Cardiac septum (tissue), 1 donor: ENCODE measurements around the gene CCER1. TPM values are rescaled to one million over a fixed set of nuclear protein-coding genes. Genes with fewer than 3 reads are reported as not detected.

ENCODE experiments used
- DNase-seq: peaks from one replicate; pipeline ENCODE4 v3.0.0-alpha.2; 2020; ENCODE audit warnings: low spot score
- intact Hi-C: fragments of 100-400 bp; cut with DNase I; formaldehyde crosslinking; loops from one replicate; pipeline ENCODE4 v1.14.0; 2022
- total RNA-seq: library from RNA; stranded (reverse); fragmentation: NEBNext Ultra II Directional; extraction: Animal tissue kit (Norgen Biotek cat#: 25700); gene quantifications from one replicate; pipeline ENCODE4 v1.2.1, GENCODE V29; 2021
- donor health status: DM: no; HTN: no; CAD: no.

CCER1 gene
- total RNA-seq, 1 donor from 2014 or later: not detected

DNA sequence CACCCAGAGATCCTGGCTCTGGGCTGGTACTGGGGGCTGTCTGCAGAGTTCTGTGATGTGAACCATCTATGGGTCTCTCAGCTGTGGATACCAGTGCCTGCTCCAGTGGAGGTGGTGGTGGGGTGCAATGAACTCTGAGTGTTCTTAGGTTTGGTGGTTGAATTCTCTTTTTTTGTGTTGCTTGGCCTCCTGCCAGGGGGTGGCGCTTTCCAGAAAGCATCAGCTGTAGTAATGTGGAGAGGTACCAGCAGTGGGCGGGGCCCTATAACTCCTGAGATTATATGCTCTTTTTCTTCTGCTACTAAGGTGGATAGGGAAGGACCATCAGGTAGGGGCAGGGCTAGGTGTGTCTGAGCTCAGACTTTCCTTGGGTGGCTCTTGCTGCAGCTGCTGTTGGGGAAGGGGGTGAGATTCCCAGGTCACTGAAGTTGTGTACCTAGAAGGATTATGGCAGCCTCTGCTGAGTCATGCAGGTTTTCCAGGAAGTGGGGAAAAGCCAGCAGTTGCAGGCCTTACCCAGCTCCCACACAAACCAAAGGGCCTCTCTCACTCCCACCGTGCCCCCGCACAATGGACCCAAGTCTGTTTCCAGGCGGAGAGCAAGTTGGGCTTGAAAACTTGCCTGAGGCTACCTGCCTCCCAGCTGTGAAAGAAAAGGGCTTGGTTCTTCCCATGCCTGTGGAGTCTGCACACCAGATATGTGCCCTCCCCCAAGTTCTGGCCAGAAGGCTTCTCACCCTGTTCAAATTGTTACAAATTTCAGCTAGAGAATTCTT, 18.6 kb downstream of the CCER1 start:
- intact Hi-C loops: no loop called here

DNA sequence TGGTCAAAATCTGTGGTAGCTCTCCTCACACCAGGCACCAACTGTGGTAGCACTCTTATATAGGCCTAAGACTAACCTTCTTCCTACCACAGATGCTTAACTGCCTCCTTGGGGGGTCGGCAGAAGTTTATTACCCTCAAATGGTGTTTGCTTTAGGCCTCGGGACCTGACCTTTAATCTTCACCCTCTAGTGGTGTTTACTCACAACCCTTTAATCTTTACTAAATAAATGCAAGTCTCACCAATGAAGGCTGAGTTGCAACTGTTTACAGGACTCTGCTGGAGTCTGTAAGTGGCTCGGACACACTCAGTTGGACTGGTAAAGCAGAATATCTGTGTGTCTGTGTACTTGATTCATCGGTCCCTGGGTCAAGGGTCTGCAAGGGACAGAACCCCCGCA, 29.4 kb downstream of the CCER1 start:
- DNase-seq: no peak
- intact Hi-C loops: no loop called here

More for the DNA sequence above, 18.6 kb downstream of the CCER1 start:
- DNase-seq: no peak

DNA sequence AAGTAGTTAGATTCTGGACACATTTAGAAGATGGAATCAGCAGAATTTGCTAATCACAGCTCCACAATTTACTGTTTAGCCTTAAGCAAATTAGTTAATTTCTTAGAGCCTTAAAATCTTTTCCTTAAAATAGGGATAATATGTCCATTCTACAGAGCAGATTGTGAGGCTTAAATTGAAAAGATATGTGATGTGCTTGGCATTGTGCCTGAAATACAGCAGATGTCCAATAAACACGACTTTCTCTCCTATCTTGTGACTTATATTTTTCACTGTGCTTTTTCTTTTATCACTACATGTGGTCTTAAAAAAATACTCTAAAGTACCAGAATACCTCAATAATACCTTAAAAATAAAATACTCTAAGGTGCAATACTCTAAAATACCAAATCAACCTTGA, 30.6 kb downstream of the CCER1 start:
- DNase-seq: no peak
- intact Hi-C loops: no loop called here

DNA sequence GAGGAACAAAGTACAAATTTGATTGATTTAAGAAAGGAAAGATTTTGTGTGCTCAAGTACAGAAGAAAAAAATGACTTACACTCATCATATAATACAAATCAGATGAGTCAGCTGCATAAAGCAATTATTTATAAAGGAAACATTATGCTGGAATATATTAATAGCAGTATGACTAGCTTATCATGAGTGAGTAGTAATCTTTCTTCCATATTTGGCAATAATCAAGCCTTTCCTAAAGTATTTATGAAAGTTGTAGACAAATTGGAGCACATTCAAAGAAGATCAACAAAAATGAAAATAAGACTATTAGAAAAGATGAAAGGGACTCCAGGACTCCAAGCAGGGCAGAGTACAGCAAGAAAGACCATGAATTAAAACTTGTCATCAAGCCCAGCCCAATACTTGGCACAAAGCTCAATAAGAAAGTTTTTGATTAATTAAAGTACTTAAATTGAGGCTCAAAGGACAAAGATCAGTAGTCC, 32.8 kb downstream of the CCER1 start:
- intact Hi-C loops: no loop called here
- no peak for DNase-seq

DNA sequence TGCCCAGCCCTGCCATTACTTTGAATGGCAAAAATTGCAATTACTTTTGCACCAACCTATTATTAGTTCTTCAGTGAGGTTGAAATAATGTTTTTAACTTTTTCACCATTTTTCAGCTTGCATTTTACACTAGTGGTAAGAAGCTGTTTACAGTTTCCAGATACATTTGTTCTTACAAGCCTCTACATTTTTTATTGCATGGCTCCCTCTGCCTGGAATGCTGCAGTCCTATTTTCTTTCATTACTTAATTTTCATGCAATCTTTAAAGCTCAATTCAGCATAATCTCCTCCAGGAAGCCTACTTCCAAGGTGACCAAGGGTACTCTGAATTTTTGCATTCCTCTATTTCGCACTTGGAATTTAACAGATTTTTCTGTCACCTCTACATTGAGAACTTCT, 33.4 kb downstream of the CCER1 start:
- intact Hi-C loops: no loop called here
- no peak for DNase-seq

DNA sequence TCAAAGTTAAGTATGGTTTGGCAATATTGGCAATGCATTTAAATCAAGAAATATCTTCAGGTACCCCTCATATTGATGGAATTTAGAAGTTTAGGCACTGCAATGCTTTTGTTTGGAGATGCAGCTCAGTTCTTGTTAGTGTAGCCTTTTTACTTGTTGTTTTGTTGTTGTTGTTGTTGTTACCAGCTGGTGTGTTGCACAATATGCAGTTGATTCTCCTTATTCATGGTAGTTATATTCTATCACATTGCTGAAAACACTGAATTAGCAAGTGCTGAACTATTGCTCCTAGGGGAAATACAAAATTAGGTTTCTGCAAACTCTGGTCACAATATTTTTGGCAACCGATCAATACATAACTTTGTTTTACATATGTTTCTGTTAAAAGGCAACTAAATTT, 34.8 kb downstream of the CCER1 start:
- no peak for DNase-seq
- intact Hi-C loops: no loop called here

DNA sequence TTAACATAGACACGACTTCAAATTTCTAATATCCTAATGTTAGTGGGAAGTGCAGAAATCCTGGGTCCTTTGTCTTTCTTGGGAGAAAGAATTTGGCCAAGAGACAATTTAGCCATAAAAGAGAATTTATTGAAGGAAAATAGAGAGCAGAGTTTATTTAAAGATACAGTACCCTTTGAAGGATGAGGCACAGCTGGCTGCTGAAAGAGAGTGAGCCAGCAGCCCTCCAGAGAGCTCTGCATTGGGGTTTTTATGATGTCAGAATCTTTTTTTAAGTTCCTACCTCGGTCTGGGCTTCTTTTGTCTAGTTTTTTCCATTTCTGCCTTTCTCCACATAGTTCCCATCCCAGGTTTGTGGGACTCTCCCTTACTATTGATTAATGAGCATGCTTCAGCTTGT, 37.5 kb downstream of the CCER1 start:
- intact Hi-C loops: no loop called here
- no peak for DNase-seq

DNA sequence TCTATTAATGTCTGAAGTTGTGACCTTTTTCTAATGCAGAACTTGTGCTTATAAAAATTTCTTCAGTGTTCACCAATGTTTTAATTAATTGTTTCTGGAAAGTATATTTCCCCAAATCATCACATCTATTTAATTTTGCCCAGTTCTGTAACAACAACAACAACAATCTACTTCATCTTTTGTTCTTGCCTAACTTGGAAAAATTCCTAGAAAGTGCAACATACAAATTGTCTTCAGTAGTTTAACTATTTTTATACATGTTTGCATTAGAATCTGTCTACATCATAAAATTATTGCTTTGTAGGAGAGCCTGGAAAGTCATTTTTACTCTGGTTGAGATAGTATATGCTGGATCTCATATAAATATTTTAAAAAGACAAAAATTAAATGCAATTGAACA, 38.5 kb downstream of the CCER1 start:
- intact Hi-C loops: no loop called here
- DNase-seq: no peak

DNA sequence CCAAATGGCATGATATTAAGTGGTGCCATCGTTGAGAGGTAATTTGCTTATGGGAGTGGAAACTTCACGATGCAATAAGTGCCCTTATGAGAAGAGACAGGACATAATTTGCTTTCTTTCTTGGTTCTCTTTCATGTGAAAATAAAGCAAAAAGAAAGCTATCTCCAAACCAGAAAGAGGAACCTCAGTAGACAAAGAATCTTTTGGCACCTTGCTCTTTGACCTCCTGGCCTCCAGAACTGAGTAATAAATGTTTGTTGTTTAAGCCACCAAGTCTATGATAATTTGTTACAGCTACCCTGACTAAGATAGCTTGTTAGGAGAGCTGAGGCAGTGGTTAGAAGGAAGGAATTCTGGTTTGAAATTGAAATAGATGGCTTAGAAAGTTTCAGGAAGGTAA, 39.6 kb downstream of the CCER1 start:
- intact Hi-C loops: no loop called here

DNA sequence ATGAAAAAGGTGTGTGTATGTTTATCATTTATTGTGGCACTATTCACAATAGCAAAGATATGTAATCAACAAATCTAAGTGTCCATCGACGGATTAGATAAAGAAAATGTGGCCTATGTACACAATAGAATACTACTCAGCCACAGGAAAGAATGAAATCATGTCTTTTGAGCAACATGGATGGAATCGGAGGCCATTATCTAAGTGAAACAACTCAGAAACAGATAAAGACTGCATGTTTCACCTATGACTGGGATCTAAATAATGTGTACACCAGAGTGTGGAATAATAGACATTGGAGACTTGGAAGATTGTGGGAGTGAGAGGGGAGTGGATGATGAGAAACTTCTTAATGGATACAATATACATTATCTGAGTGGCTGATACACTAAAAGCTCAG, 44.0 kb downstream of the CCER1 start:
- intact Hi-C loops: no loop called here
- DNase-seq: no peak

More for the DNA sequence above, 39.6 kb downstream of the CCER1 start:
- no peak for DNase-seq

DNA sequence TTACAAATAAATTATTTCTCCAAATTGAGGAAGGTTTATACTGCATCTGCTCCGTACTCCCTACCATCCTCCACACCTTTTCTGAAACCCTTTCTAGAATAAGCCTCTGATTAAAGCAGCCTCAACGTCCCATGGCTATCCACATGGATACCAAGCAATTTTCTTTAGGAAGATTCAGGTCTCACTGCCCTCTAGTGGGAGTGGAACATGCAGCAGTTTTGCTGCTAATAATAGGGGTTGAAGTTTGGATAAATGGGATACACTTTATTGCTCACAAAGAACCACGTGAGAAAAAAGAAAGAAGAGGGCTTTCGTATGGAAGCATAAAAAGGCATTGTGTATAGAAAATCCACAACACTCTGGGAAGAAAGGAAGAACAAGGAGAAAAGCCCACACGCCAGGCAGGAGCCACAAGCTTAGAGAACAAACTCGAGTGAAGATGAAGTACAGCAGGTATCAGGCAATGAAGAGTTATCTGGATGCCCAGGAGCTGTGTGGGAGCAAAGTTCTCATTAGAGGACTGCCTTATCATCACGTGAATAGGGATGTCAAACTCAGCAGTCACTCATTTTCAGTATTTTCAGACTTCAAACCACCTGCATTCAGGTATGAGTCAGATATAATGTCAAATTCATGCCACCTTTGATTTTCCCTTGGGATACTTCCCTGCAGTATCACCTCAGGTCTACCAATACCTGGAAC, 45.8 kb downstream of the CCER1 start:
- DNase-seq: no peak
- intact Hi-C loops: no loop called here

DNA sequence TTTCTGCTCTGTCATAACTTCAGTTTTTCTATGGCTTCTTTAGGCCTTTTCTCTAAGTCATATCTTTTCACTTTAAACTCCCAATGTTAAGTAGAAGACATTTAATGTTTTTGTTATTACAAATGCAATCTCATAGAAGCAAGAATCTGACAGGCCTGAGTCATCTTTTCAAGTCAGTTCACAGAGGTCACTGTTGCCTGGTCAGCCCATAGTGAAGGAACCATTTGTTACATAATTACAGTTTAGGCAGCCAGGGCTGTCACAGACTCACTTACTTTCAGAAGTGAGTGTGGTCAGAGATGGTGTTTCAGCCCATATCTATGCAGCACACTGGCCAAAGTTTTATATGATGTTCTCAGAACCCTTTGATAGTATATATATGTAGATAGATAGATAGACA, 46.5 kb downstream of the CCER1 start:
- intact Hi-C loops: no loop called here
- DNase-seq: no peak

DNA sequence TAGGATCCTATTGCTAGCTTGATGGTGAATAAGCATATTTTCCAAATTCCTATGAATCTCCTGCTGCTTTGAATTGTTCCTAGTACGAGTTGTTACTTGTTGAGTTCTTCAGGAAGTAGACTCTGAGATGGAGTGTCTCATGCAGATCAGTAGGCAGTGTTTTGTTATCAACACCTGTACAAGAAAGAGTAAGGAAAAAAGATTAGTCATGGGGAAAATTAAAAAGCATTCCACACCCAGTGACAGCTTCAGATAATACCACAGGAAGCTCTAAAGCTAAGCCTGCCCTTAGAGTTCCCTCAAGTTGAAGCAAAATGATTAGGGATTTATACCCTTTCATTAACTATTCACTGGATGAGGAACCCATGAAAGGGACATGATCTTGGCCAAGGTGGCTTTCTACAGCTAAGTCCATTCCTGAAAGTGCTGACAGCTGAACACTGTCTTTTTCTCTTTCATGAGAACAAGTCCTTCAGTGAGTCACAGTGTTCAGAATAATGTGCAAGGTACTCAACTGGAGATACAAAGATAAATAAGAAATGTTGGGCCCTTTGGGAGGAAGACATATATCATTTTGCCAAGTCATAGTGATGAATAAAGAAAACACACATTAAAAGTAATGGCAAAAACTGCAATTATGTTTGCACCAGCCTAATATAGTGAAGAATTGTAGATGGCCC, 49.1 kb downstream of the CCER1 start:
- intact Hi-C loops: no loop called here
- no peak for DNase-seq

DNA sequence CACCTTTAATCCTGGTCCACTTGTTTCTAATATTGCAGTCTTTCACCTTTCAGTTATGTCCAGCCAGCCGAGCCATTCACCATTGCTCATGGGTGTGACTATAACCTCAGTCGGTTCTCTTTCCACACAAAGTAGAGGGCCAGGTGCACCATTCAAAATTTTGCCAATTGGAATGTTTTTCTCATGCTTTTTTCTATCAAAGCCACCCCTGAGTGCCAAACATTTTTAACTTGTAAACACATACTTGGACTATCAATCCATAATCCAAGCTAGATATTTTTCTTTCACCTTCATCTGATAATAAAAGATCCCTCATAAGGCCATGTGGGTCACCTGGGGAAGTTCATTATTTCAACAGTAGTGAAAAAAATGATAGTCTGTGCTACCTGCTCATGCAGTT, 52.4 kb downstream of the CCER1 start:
- intact Hi-C loops: no loop called here

More for the DNA sequence above, 52.4 kb downstream of the CCER1 start:
- no peak for DNase-seq

Other genes starting within 250 kb of the CCER1 start
- not detected for gene EPYC, start 49.8 kb upstream of the CCER1 start, total RNA-seq
- 0.19 TPM for gene KERA, start 102.8 kb upstream of the CCER1 start, total RNA-seq
- 130 TPM for gene LUM, start 156.3 kb upstream of the CCER1 start, total RNA-seq
- gene DCN, start 227.6 kb upstream of the CCER1 start, total RNA-seq: 480 TPM